Dendritic cell treated with granulocyte-macrophage colony-stimulating factor and Interleukin-4, amounts not matched to agents 40 ng/mL and 50 ng/mL, for 4 days (primary cell): ENCODE measurements around the gene WDR54.

Experiments used
- H3K27ac Mint-ChIP-seq: one replicate; pipeline ENCODE4 v1.8.0; 2022; ENCODE audit warnings: mild to moderate bottlenecking, mixed read lengths
- H3K27me3 Mint-ChIP-seq: one replicate; pipeline ENCODE4 v1.8.0; 2022; ENCODE audit warnings: mild to moderate bottlenecking, mixed read lengths
- H3K36me3 Mint-ChIP-seq: one replicate; pipeline ENCODE4 v1.8.0; 2022; ENCODE audit warnings: low read depth, mixed read lengths
- H3K4me1 Mint-ChIP-seq: one replicate; pipeline ENCODE4 v1.8.0; 2022; ENCODE audit warnings: low read depth, mixed read lengths
- H3K4me3 Mint-ChIP-seq: one replicate; pipeline ENCODE4 v1.8.0; 2022; ENCODE audit warnings: mild to moderate bottlenecking, moderate library complexity, mixed read lengths
- H3K9me3 Mint-ChIP-seq: one replicate; pipeline ENCODE4 v1.8.0; 2022; ENCODE audit warnings: mixed read lengths
- intact Hi-C: fragments of 100-400 bp; cut with micrococcal nuclease; formaldehyde crosslinking; loops from one replicate; pipeline ENCODE4 v1.15.0; 2022

WDR54 gene

GRCh38 chr2:74428675-74429074, 7.1 kb downstream of the WDR54 start:
- Mint-ChIP-seq H3K27me3 (no peaks in the 10 kb centered on the region), H3K27ac (no peak overlapping the region), H3K36me3 (peaks cover 42% of the 10 kb centered on the region), H3K4me1 (no peaks in the 10 kb centered on the region), H3K4me3 (no peak overlapping the region), H3K9me3 (no peaks in the 10 kb centered on the region)
- intact Hi-C loops: no loop called here

GRCh38 chr2:74429487-74430451, 8.2 kb downstream of the WDR54 start:
- Mint-ChIP-seq H3K9me3 (no peaks in the 10 kb centered on the region), H3K4me3 (no peak overlapping the region), H3K36me3 (peaks cover 41% of the 10 kb centered on the region), H3K4me1 (no peaks in the 10 kb centered on the region), H3K27me3 (no peaks in the 10 kb centered on the region), H3K27ac (no peak overlapping the region)
- intact Hi-C loops: no loop called here

- intact Hi-C loops: no loop called here
- Mint-ChIP-seq H3K4me3 (no peak overlapping the region), H3K27me3 (no peaks in the 10 kb centered on the region), H3K27ac (no peak overlapping the region), H3K9me3 (no peaks in the 10 kb centered on the region), H3K36me3 (peaks cover 34% of the 10 kb centered on the region), H3K4me1 (peaks cover under 1% of the 10 kb centered on the region)
These were observed 9.0 kb downstream of the WDR54 start for GRCh38 chr2:74430502-74430901.

GRCh38 chr2:74436111-74436805, 14.7 kb downstream of the WDR54 start:
- Mint-ChIP-seq H3K27ac (peak overlapping the region; percentile 50), H3K36me3 (peaks cover 6% of the 10 kb centered on the region), H3K27me3 (peaks cover 26% of the 10 kb centered on the region), H3K4me3 (no peak overlapping the region), H3K9me3 (no peaks in the 10 kb centered on the region), H3K4me1 (peaks cover 56% of the 10 kb centered on the region)
- intact Hi-C loops: no loop called here

- H3K4me1 Mint-ChIP-seq: peaks cover 64% of the 10 kb centered on the region
- no peaks in the 10 kb centered on the region for H3K9me3 Mint-ChIP-seq
- intact Hi-C loops: no loop called here
- H3K27me3 Mint-ChIP-seq: peaks cover 34% of the 10 kb centered on the region
- peaks cover 6% of the 10 kb centered on the region for H3K36me3 Mint-ChIP-seq
- peak overlapping the region; percentile 50 for H3K27ac Mint-ChIP-seq
- no peak overlapping the region for H3K4me3 Mint-ChIP-seq
These were observed 15.5 kb downstream of the WDR54 start for GRCh38 chr2:74436848-74437695.

GRCh38 chr2:74438248-74438647, 16.7 kb downstream of the WDR54 start:
- Mint-ChIP-seq H3K4me3 (no peak overlapping the region), H3K27ac (peak overlapping the region; percentile 14), H3K4me1 (peaks cover 67% of the 10 kb centered on the region), H3K36me3 (peaks cover 6% of the 10 kb centered on the region), H3K9me3 (no peaks in the 10 kb centered on the region), H3K27me3 (peaks cover 44% of the 10 kb centered on the region)
- intact Hi-C loops: no loop called here

- no peak overlapping the region for H3K4me3 Mint-ChIP-seq
- peak overlapping the region; percentile 61 for H3K27ac Mint-ChIP-seq
- H3K4me1 Mint-ChIP-seq: peaks cover 74% of the 10 kb centered on the region
- intact Hi-C loops: no loop called here
- H3K27me3 Mint-ChIP-seq: peaks cover 53% of the 10 kb centered on the region
- H3K9me3 Mint-ChIP-seq: no peaks in the 10 kb centered on the region
- H3K36me3 Mint-ChIP-seq: peaks cover 6% of the 10 kb centered on the region
These were observed 17.8 kb downstream of the WDR54 start for GRCh38 chr2:74439373-74439772.

GRCh38 chr2:74439803-74440377, 18.4 kb downstream of the WDR54 start:
- H3K27me3 Mint-ChIP-seq: peaks cover 58% of the 10 kb centered on the region
- peak overlapping the region; percentile 62 for H3K4me3 Mint-ChIP-seq
- peak overlapping the region; percentile 61 for H3K27ac Mint-ChIP-seq
- peaks cover 6% of the 10 kb centered on the region for H3K36me3 Mint-ChIP-seq
- intact Hi-C loops: loop anchor here (2.0 kb wide), 1 partner anchor 15 kb away; the partner anchor contains the start of gene INO80B
- H3K4me1 Mint-ChIP-seq: peaks cover 79% of the 10 kb centered on the region
- no peaks in the 10 kb centered on the region for H3K9me3 Mint-ChIP-seq

GRCh38 chr2:74440378-74441169, 19.0 kb downstream of the WDR54 start:
- H3K4me3 Mint-ChIP-seq: peak overlapping the region; percentile 62
- H3K27me3 Mint-ChIP-seq: peaks cover 63% of the 10 kb centered on the region
- no peaks in the 10 kb centered on the region for H3K9me3 Mint-ChIP-seq
- H3K36me3 Mint-ChIP-seq: peaks cover 6% of the 10 kb centered on the region
- H3K4me1 Mint-ChIP-seq: peaks cover 77% of the 10 kb centered on the region
- H3K27ac Mint-ChIP-seq: peak overlapping the region; percentile 61
- intact Hi-C loops: loop anchor here (2.0 kb wide), 1 partner anchor 14 kb away; the partner anchor contains the start of gene INO80B

- intact Hi-C loops: loop anchor here (2.0 kb wide), 1 partner anchor 14 kb away; the partner anchor contains the start of gene INO80B
- Mint-ChIP-seq H3K27ac (peak overlapping the region; percentile 61), H3K4me1 (peaks cover 71% of the 10 kb centered on the region), H3K36me3 (peaks cover 6% of the 10 kb centered on the region), H3K9me3 (no peaks in the 10 kb centered on the region), H3K4me3 (peak overlapping the region; percentile 62), H3K27me3 (peaks cover 65% of the 10 kb centered on the region)
These were observed 19.7 kb downstream of the WDR54 start for GRCh38 chr2:74441170-74441689.

GRCh38 chr2:74441690-74442482, 20.4 kb downstream of the WDR54 start, which contains the start of gene RTKN:
TSS of gene RTKN (minus strand) at chr2:74441937. CDS start at chr2:74441816, 121 bp downstream.
- peaks cover 6% of the 10 kb centered on the region for H3K36me3 Mint-ChIP-seq
- intact Hi-C loops: loop anchor here (2.0 kb wide), 1 partner anchor 13 kb away; the partner anchor contains the start of gene INO80B
- H3K4me1 Mint-ChIP-seq: peaks cover 65% of the 10 kb centered on the region
- H3K27me3 Mint-ChIP-seq: peaks cover 69% of the 10 kb centered on the region
- no peaks in the 10 kb centered on the region for H3K9me3 Mint-ChIP-seq
- peak within 1 kb of the TSS; percentile 62 for H3K4me3 Mint-ChIP-seq
- H3K27ac Mint-ChIP-seq: peak within 1 kb of the TSS; percentile 61
